GM12878 (cell line): ENCODE measurements around the gene MFAP2. TPM values are rescaled to one million over a fixed set of nuclear protein-coding genes. Genes with fewer than 3 reads are reported as not detected.

Experiments used
- ATAC-seq: fragments of 200-7000 bp; cut with Tn5 transposase; 3 replicates; pipeline ENCODE4 v1.9.1; 2020; ENCODE audit warnings: mild to moderate bottlenecking, moderate library complexity
- BruUV-seq: library from RNA; stranded (reverse); fragments of 400-500 nt; replicated peaks from 2 replicates; lab custom pipeline; 2021; lab: Mats Ljungman, UMichigan
- CTCF ChIA-PET: fragments of 300-600 bp; sonication (Branson Sonifier 250); formaldehyde crosslinking; extraction: SDS; loops from one replicate; lab custom pipeline; 2021; ENCODE audit warnings: inconsistent platforms; lab: Yijun Ruan, JAX
- POLR2A ChIA-PET: fragments of 350-600 bp; formaldehyde crosslinking; extraction: SDS; loops from one replicate; lab custom pipeline; 2021; ENCODE audit warnings: inconsistent platforms; lab: Charles Lee
- RAD21 ChIA-PET: fragments of 300-600 bp; sonication (Branson Sonifier 250); formaldehyde crosslinking; loops from one replicate; lab custom pipeline; 2023; ENCODE audit warnings: antibody characterized with exemption; ENCODE audit not compliant: unreplicated experiment; lab: Charles Lee
- SMC1A ChIA-PET: fragments of 300-600 bp; sonication (Branson Sonifier 250); formaldehyde crosslinking; loops from one replicate; lab custom pipeline; 2023; ENCODE audit not compliant: unreplicated experiment, uncharacterized antibody; lab: Charles Lee
- DNase-seq: peaks from one replicate; pipeline ENCODE4 v3.0.0-alpha.2; 2011; ENCODE audit warnings: low read depth, low spot score
- FAIRE-seq: peaks from 3 replicates; lab custom pipeline; 2011; peaks lifted over from hg19 to GRCh38; lab: Jason Lieb, UNC
- H2AFZ ChIP-seq: 2 replicates; pipeline ENCODE4 v1.6.0; 2011; ENCODE audit warnings: low read depth, low read length, control low read depth; ENCODE audit not compliant: control insufficient read depth
- H3K27ac ChIP-seq: 2 replicates; pipeline ENCODE4 v1.5.1; 2011; ENCODE audit warnings: control low read depth; ENCODE audit not compliant: control insufficient read depth, insufficient read depth
- H3K27me3 ChIP-seq, 2 experiments: replicated peaks in 1 of 2; 2 replicates each; pipeline versions ENCODE4 v1.6.0 to v1.6.1; 2011; ENCODE audit warnings: low read length in 1 of 2; ENCODE audit not compliant: control insufficient read depth in 2 of 2, insufficient read depth in 2 of 2
- H3K36me3 ChIP-seq, 2 experiments: 2 replicates each; pipeline ENCODE4 v1.5.1; 2011; ENCODE audit warnings: low read length in 1 of 2; ENCODE audit not compliant: control insufficient read depth in 2 of 2, insufficient read depth in 2 of 2
- H3K4me1 ChIP-seq: 2 replicates; pipeline ENCODE4 v1.6.1; 2011; ENCODE audit warnings: mild to moderate bottlenecking, low read length, moderate library complexity, mixed read lengths; ENCODE audit not compliant: control insufficient read depth, insufficient read depth
- H3K4me2 ChIP-seq: 2 replicates; pipeline ENCODE4 v1.6.0; 2011; ENCODE audit warnings: control low read depth; ENCODE audit not compliant: control insufficient read depth, insufficient read depth
- H3K4me3 ChIP-seq: fragments of 200-600 bp; sonication (generic); 2 replicates; pipeline ENCODE4 v1.5.1; 2016
- H3K79me2 ChIP-seq: 2 replicates; pipeline ENCODE4 v1.6.0; 2011; ENCODE audit warnings: low read length; ENCODE audit not compliant: control insufficient read depth, insufficient read depth
- H3K9ac ChIP-seq: 2 replicates; pipeline ENCODE4 v1.8.0; 2011; ENCODE audit warnings: low read length, control low read depth, mixed read lengths; ENCODE audit not compliant: control insufficient read depth, insufficient read depth
- H3K9me3 ChIP-seq: replicated peaks from 3 replicates; pipeline ENCODE4 v1.5.1; 2011; ENCODE audit warnings: mild to moderate bottlenecking, low read length; ENCODE audit not compliant: control insufficient read depth, insufficient read depth
- H4K20me1 ChIP-seq: 2 replicates; pipeline ENCODE4 v1.6.0; 2011; ENCODE audit not compliant: control insufficient read depth, insufficient read depth
- BHLHE40 ChIP-seq, 2 experiments: fragments of 450-650 bp in 1 of 2; IDR thresholded peaks; 2 replicates each; pipeline ENCODE4 v1.6.1; 2011 to 2017; ENCODE audit warnings: low read depth in 2 of 2, borderline replicate concordance in 1 of 2, improper control_type of control experiment in 1 of 2, low read length in 1 of 2, mild to moderate bottlenecking in 1 of 2
- CBX5 ChIP-seq: sonication (generic); IDR thresholded peaks from 2 replicates; pipeline ENCODE4 v1.6.1; 2016; ENCODE audit warnings: low read depth, moderate library complexity, mild to moderate bottlenecking, inconsistent platforms
- MXI1 ChIP-seq: fragments of 150-350 bp; IDR thresholded peaks from 2 replicates; pipeline ENCODE4 v1.6.1; 2011; ENCODE audit warnings: low read depth, mild to moderate bottlenecking, inconsistent platforms, low read length, improper control_type of control experiment
- NR2C1 ChIP-seq: fragments of 450-650 bp; IDR thresholded peaks from 2 replicates; pipeline ENCODE4 v1.6.1; 2017; ENCODE audit warnings: antibody characterized with exemption, mild to moderate bottlenecking, moderate library complexity
- PAX8 ChIP-seq: fragments of 450-650 bp; IDR thresholded peaks from 2 replicates; pipeline ENCODE4 v1.6.1; 2017; ENCODE audit warnings: mild to moderate bottlenecking, moderate library complexity
- POLR2A ChIP-seq: IDR thresholded peaks from 2 replicates; pipeline ENCODE4 v1.6.1; 2011; ENCODE audit warnings: low read depth, mild to moderate bottlenecking, low read length
- WGBS: methylation state at CpG from one replicate; pipeline ENCODE4 v1.1.6; 2016; ENCODE audit warnings: low lambda C conversion rate; ENCODE audit not compliant: insufficient replicate concordance, insufficient coverage; ENCODE audit errors: missing lambda C conversion rate; 5-methylcytosine and 5-hydroxymethylcytosine counted together
- in situ Hi-C: fragments of 300-500 bp; cut with MboI; formaldehyde crosslinking; loops from 9 replicates; pipeline ENCODE4 v1.14.3; 2018; ENCODE audit warnings: mixed read lengths
- intact Hi-C: fragments of 100-400 bp; cut with micrococcal nuclease; formaldehyde crosslinking; loops from one replicate; pipeline ENCODE4 v1.14.2; 2022; ENCODE audit not compliant: unreplicated experiment
- polyA plus RNA-seq, 11 experiments: library from polyadenylated mRNA; depleted of rRNA in 4 of 11; unstranded in 6 of 11; stranded (reverse) in 5 of 11; fragments of >200 nt; fragmentation: Nextera tagmentation in 4 of 11; fragmentation: Illumina TruSeq in 1 of 11; extraction: Ambion mirVana in 4 of 11; extraction: Trizol in 1 of 11; gene quantifications; 1 replicate in 1 of 11; 2 replicates in 10 of 11; pipeline versions ENCODE4 v1.2.1 to v1.2.3, GENCODE V29; 2011 to 2016; ENCODE audit warnings: inconsistent platforms in 2 of 11, missing spikeins in 2 of 11, low read depth in 1 of 11
- total RNA-seq, 4 experiments: library from RNA; depleted of rRNA in 3 of 4; stranded (reverse); fragments of >200 nt in 3 of 4; fragmentation: Illumina TruSeq in 1 of 4; extraction: Trizol in 1 of 4; gene quantifications; 2 replicates each; pipeline versions ENCODE4 v1.2.1 to v1.2.3, GENCODE V29; 2013 to 2021
- TF ChIP-seq, protein P1 (sequence below): fragments of 450-650 bp; conservative IDR thresholded peaks from 2 replicates; pipeline ENCODE4 v1.6.1; 2017; ENCODE audit warnings: mild to moderate bottlenecking, moderate library complexity
- TF ChIP-seq, protein P2 (sequence below): fragments of 450-650 bp; IDR thresholded peaks from 2 replicates; pipeline ENCODE4 v1.6.1; 2017; ENCODE audit warnings: mild to moderate bottlenecking, low read depth, inconsistent platforms; ENCODE audit not compliant: poor library complexity, severe bottlenecking

The MFAP2 gene
- total and polyA plus RNA-seq, 10 of the 15 experiments (the other 5 are each of a cell fraction or from before 2014, with no cell fraction given): 0.16 TPM; not detected in 9

DNA sequence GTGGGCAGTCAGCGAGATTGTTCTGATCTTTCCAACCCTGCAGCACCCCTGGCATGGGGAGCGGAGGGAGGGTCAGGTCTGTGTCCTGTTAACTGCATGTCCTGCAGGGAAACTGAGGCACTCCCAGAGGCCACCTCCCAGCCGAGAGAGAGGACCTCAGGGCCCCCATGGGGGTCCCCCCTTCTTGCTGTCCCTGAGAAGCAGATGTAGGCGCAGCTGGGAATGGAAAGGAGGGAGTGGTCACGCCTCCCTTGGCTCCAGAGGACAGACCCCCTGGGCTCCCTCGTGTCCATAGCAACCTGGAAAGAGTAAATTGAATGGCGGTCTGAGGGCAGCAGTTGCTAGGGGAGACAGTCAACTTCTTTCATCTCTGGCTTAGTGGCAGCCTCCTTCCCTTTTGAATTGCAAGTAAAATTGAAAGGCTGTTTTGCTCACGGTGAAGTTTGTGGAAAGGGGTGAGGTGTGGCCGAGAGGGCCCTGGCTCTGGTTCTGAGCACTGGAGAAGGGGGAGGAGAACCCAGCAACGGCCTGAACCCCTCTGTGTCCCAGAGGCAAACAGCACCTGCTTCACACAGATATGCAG, 53.8 kb downstream of the MFAP2 start:
- no TSS peak for BruUV-seq
- Histone ChIP-seq H3K27ac (no peak overlapping the region), H3K9me3 (no peaks in the 10 kb centered on the region), H4K20me1 (no peaks in the 10 kb centered on the region), H3K27me3 (no peaks in the 10 kb centered on the region), H3K4me3 (no peak overlapping the region), H2AFZ (no peak overlapping the region), H3K79me2 (no peaks in the 10 kb centered on the region), H3K9ac (no peak overlapping the region), H3K36me3 (no peaks in the 10 kb centered on the region), H3K4me1 (no peaks in the 10 kb centered on the region), H3K4me2 (no peak overlapping the region)
- WGBS: 20% methylated on average over 10 of the region's 10 CpGs
- DNase-seq: no peak
- TF ChIP-seq CBX5 (no peak), PAX8 (no peak), MXI1 (no peak), NR2C1 (no peak), POLR2A (no peak), BHLHE40 (IDR thresholded peaks at IDR 0.05; ENCODE audit: borderline replicate concordance in 1 of 2, low read depth in 2 of 2, low read length in 1 of 2) (no peak)
- TF ChIP-seq, protein P1, sequence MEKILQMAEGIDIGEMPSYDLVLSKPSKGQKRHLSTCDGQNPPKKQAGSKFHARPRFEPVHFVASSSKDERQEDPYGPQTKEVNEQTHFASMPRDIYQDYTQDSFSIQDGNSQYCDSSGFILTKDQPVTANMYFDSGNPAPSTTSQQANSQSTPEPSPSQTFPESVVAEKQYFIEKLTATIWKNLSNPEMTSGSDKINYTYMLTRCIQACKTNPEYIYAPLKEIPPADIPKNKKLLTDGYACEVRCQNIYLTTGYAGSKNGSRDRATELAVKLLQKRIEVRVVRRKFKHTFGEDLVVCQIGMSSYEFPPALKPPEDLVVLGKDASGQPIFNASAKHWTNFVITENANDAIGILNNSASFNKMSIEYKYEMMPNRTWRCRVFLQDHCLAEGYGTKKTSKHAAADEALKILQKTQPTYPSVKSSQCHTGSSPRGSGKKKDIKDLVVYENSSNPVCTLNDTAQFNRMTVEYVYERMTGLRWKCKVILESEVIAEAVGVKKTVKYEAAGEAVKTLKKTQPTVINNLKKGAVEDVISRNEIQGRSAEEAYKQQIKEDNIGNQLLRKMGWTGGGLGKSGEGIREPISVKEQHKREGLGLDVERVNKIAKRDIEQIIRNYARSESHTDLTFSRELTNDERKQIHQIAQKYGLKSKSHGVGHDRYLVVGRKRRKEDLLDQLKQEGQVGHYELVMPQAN: no peak
- TF ChIP-seq, protein P2, sequence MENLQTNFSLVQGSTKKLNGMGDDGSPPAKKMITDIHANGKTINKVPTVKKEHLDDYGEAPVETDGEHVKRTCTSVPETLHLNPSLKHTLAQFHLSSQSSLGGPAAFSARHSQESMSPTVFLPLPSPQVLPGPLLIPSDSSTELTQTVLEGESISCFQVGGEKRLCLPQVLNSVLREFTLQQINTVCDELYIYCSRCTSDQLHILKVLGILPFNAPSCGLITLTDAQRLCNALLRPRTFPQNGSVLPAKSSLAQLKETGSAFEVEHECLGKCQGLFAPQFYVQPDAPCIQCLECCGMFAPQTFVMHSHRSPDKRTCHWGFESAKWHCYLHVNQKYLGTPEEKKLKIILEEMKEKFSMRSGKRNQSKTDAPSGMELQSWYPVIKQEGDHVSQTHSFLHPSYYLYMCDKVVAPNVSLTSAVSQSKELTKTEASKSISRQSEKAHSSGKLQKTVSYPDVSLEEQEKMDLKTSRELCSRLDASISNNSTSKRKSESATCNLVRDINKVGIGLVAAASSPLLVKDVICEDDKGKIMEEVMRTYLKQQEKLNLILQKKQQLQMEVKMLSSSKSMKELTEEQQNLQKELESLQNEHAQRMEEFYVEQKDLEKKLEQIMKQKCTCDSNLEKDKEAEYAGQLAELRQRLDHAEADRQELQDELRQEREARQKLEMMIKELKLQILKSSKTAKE: no peak
- ChIA-PET SMC1A (no interaction called here), CTCF (no interaction called here), RAD21 (no interaction called here), POLR2A (no interaction called here)
- in situ Hi-C loops (no loop called here), intact Hi-C loops (no loop called here)
- no peak for FAIRE-seq
- no peak for ATAC-seq
